Testis (tissue), 2 donors: ENCODE results near the gene PPIL6.

Experiments
- POLR2A ChIP-seq: fragments of 450-650 bp; IDR thresholded peaks from one replicate; pipeline ENCODE4 v1.6.1; 2017; ENCODE audit warnings: antibody characterized with exemption, mild to moderate bottlenecking, moderate library complexity
- TF ChIP-seq, protein P1 (sequence below), 3 experiments: fragments of 450-650 bp in 2 of 3; fragments of 200-600 bp in 1 of 3; sonication (generic) in 1 of 3; IDR thresholded peaks; one replicate each; pipeline ENCODE4 v1.5.1; 2016 to 2019; ENCODE audit warnings: antibody characterized with exemption in 3 of 3, mild to moderate bottlenecking in 2 of 3, moderate library complexity in 1 of 3

DNA sequence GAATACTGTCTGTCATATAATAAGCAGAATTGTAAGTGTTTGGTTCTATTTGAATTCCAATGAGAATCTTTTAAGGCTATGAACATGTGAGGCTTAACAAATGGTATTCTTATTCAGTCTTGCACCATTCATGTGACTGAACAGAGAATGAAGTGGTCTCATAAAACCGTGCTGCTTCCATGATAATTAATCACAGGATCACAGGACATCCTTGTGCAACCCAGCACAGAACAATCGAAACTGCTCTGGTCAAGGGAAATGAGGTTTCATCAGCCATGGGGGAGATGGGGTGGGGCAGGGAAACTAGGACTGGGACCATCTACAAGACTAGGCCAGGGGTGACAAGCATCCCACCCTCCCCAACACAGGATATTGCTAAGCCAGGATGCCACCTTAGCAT is 6.0 kb downstream of the PPIL6 start:
- TF ChIP-seq, protein P1, sequence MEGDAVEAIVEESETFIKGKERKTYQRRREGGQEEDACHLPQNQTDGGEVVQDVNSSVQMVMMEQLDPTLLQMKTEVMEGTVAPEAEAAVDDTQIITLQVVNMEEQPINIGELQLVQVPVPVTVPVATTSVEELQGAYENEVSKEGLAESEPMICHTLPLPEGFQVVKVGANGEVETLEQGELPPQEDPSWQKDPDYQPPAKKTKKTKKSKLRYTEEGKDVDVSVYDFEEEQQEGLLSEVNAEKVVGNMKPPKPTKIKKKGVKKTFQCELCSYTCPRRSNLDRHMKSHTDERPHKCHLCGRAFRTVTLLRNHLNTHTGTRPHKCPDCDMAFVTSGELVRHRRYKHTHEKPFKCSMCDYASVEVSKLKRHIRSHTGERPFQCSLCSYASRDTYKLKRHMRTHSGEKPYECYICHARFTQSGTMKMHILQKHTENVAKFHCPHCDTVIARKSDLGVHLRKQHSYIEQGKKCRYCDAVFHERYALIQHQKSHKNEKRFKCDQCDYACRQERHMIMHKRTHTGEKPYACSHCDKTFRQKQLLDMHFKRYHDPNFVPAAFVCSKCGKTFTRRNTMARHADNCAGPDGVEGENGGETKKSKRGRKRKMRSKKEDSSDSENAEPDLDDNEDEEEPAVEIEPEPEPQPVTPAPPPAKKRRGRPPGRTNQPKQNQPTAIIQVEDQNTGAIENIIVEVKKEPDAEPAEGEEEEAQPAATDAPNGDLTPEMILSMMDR (IDR thresholded peaks at IDR 0.05), result no peak
- TF ChIP-seq POLR2A, result no peak
